ENCODE results near the gene DNAH8. TPM values are rescaled to one million over a fixed set of nuclear protein-coding genes. Genes with fewer than 3 reads are reported as not detected.

DNAH8 gene
- total and polyA plus RNA-seq, 10 donors, result 0.20 to 15.6 (median 5.2) TPM

GRCh38 chr6:38755207-38755606, 40.1 kb downstream of the DNAH8 start:
- Histone ChIP-seq H3K4me3 (no peak overlapping the region), H3K4me1 (no peaks in the 10 kb centered on the region), H3K27me3 (replicated peaks in 1 of 7) (no peaks in the 10 kb centered on the region), H3K27ac (no peak overlapping the region), H3K9me3 (no peaks in the 10 kb centered on the region), H3K36me3 (no peaks in the 10 kb centered on the region)
- WGBS, 5 donors, result 75 to 86% (median 79%) methylated on average over 3 of the region's 3 CpGs
- TF ChIP-seq POLR2AphosphoS5 (IDR thresholded peaks at IDR 0.05), result no peak
- TF ChIP-seq, protein P1, sequence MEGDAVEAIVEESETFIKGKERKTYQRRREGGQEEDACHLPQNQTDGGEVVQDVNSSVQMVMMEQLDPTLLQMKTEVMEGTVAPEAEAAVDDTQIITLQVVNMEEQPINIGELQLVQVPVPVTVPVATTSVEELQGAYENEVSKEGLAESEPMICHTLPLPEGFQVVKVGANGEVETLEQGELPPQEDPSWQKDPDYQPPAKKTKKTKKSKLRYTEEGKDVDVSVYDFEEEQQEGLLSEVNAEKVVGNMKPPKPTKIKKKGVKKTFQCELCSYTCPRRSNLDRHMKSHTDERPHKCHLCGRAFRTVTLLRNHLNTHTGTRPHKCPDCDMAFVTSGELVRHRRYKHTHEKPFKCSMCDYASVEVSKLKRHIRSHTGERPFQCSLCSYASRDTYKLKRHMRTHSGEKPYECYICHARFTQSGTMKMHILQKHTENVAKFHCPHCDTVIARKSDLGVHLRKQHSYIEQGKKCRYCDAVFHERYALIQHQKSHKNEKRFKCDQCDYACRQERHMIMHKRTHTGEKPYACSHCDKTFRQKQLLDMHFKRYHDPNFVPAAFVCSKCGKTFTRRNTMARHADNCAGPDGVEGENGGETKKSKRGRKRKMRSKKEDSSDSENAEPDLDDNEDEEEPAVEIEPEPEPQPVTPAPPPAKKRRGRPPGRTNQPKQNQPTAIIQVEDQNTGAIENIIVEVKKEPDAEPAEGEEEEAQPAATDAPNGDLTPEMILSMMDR (IDR thresholded peaks at IDR 0.05 in 8 of 11, conservative IDR thresholded peaks at IDR 0.05 in 3 of 11), result no peak
- no peak for TF ChIP-seq POLR2A (IDR thresholded peaks at IDR 0.05)
- intact Hi-C loops (cut with DNase I; ENCODE audit: low total_unique reads), result no loop called here
- no peak for DNase-seq

DNA sequence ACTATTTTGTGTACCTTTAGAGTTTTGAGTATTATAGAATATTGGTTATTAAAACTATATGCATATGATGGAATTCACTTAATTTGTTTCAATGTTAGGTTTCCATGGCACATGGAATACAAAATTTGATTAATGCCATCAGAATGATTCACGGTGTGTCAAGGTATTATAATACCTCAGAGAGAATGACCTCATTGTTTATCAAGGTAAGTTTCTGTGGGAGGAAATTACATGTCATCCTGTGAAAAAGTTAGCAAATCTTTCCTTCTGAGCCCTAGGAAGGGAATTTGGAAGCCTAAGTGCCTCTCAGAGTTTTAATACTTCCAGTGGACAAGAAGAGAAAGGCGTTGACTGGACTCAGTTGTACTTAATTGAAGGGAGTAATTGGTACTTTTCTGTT, 40.8 kb downstream of the DNAH8 start:
- H3K27ac ChIP-seq, result no peak overlapping the region
- TF ChIP-seq POLR2AphosphoS5 (IDR thresholded peaks at IDR 0.05) (no peak), POLR2A (IDR thresholded peaks at IDR 0.05) (no peak)
- TF ChIP-seq, protein P1 (IDR thresholded peaks at IDR 0.05 in 8 of 11, conservative IDR thresholded peaks at IDR 0.05 in 3 of 11), result no peak
- no peak overlapping the region for H3K4me3 ChIP-seq
- no peak for DNase-seq
- intact Hi-C loops (cut with DNase I; ENCODE audit: low total_unique reads), result no loop called here
- 75 to 90% (median 89%) methylated on average over 2 of the region's 2 CpGs for WGBS, 5 donors
- H3K27me3 ChIP-seq (replicated peaks in 1 of 7), result no peaks in the 10 kb centered on the region
- H3K9me3 ChIP-seq, result no peaks in the 10 kb centered on the region
- H3K36me3 ChIP-seq, result no peaks in the 10 kb centered on the region
- H3K4me1 ChIP-seq, result no peaks in the 10 kb centered on the region

- intact Hi-C loops (cut with DNase I; ENCODE audit: low total_unique reads), result no loop called here
- Histone ChIP-seq H3K27ac (no peak overlapping the region), H3K4me1 (no peaks in the 10 kb centered on the region), H3K4me3 (no peak overlapping the region), H3K36me3 (no peaks in the 10 kb centered on the region), H3K9me3 (no peaks in the 10 kb centered on the region), H3K27me3 (replicated peaks in 1 of 7) (no peaks in the 10 kb centered on the region)
- 71 to 92% (median 87%) methylated on average over 1 of the region's 1 CpG for WGBS, 5 donors
- no peak for DNase-seq
- no peak for TF ChIP-seq POLR2AphosphoS5 (IDR thresholded peaks at IDR 0.05)
- TF ChIP-seq, protein P1 (IDR thresholded peaks at IDR 0.05 in 8 of 11, conservative IDR thresholded peaks at IDR 0.05 in 3 of 11), result no peak
- no peak for TF ChIP-seq POLR2A (IDR thresholded peaks at IDR 0.05)
Measured at GRCh38 chr6:38760097-38760496, 45.0 kb downstream of the DNAH8 start.

GRCh38 chr6:38762848-38763247, 47.7 kb downstream of the DNAH8 start:
- DNase-seq, result no peak
- no peak overlapping the region for H3K4me3 ChIP-seq
- intact Hi-C loops (cut with DNase I; ENCODE audit: low total_unique reads), result no loop called here
- TF ChIP-seq, protein P1 (IDR thresholded peaks at IDR 0.05 in 8 of 11, conservative IDR thresholded peaks at IDR 0.05 in 3 of 11), result no peak
- no peak for TF ChIP-seq POLR2A (IDR thresholded peaks at IDR 0.05)
- no peak for TF ChIP-seq POLR2AphosphoS5 (IDR thresholded peaks at IDR 0.05)
- H3K4me1 ChIP-seq, result no peaks in the 10 kb centered on the region
- H3K36me3 ChIP-seq, result no peaks in the 10 kb centered on the region
- no peak overlapping the region for H3K27ac ChIP-seq
- H3K27me3 ChIP-seq (replicated peaks in 1 of 7), result no peaks in the 10 kb centered on the region
- peaks cover 0 to 3% (median 0%) of the 10 kb centered on the region in 8 donors for H3K9me3 ChIP-seq

Measured in spleen (tissue), 11 donors.